SK-N-SH treated with all-trans-retinoic acid at 6 μM for 48 hours (cell line): ENCODE results near the gene MYBPC1.

Source experiments
- ATAC-seq: fragments of 200-7000 bp; cut with Tn5 transposase; 3 replicates; pipeline ENCODE4 v1.9.1; 2020; ENCODE audit warnings: mild to moderate bottlenecking, moderate library complexity
- ARNTL ChIP-seq: fragments of 450-650 bp; formaldehyde crosslinking; IDR thresholded peaks from 2 replicates; pipeline ENCODE4 v1.5.0; 2020; ENCODE audit warnings: low read depth, mild to moderate bottlenecking, moderate library complexity, borderline replicate concordance
- BACH2 ChIP-seq: fragments of 250-450 bp; sonication (Bioruptor Pico); IDR thresholded peaks from 2 replicates; pipeline ENCODE4 v1.9.0; 2021; ENCODE audit warnings: mild to moderate bottlenecking, borderline replicate concordance
- CSDC2 ChIP-seq: fragments of 250-450 bp; sonication (Bioruptor Pico); IDR thresholded peaks from 2 replicates; pipeline ENCODE4 v1.5.0; 2020; ENCODE audit warnings: mild to moderate bottlenecking, moderate library complexity
- ESRRG ChIP-seq: fragments of 250-450 bp; sonication (Bioruptor Pico); IDR thresholded peaks from 2 replicates; pipeline ENCODE4 v1.6.1; 2021; ENCODE audit warnings: mild to moderate bottlenecking
- GLIS3 ChIP-seq: fragments of 250-450 bp; sonication (Bioruptor Pico); IDR thresholded peaks from 2 replicates; pipeline ENCODE4 v1.5.0; 2020; ENCODE audit warnings: mild to moderate bottlenecking, moderate library complexity
- ISL1 ChIP-seq: fragments of 250-450 bp; sonication (Bioruptor Pico); IDR thresholded peaks from 2 replicates; pipeline ENCODE4 v2.1.2; 2022; ENCODE audit warnings: mild to moderate bottlenecking, moderate library complexity
- OSR1 ChIP-seq: fragments of 250-450 bp; sonication (Bioruptor Pico); IDR thresholded peaks from 2 replicates; pipeline ENCODE4 v1.8.0; 2022; ENCODE audit warnings: moderate library complexity, mild to moderate bottlenecking, inconsistent platforms
- PPARA ChIP-seq: fragments of 250-450 bp; sonication (Bioruptor Pico); IDR thresholded peaks from 2 replicates; pipeline ENCODE4 v1.5.0; 2020; ENCODE audit warnings: mild to moderate bottlenecking, borderline replicate concordance
- SNAI2 ChIP-seq: fragments of 250-450 bp; sonication (Bioruptor Pico); IDR thresholded peaks from 2 replicates; pipeline ENCODE4 v1.5.0; 2020; ENCODE audit warnings: mild to moderate bottlenecking, moderate library complexity
- TCF4 ChIP-seq: fragments of 250-450 bp; sonication (Bioruptor Pico); IDR thresholded peaks from 2 replicates; pipeline ENCODE4 v1.8.0; 2021; ENCODE audit warnings: mild to moderate bottlenecking, moderate library complexity, borderline replicate concordance
- TOX ChIP-seq: fragments of 250-450 bp; sonication (Bioruptor Pico); IDR thresholded peaks from 2 replicates; pipeline ENCODE4 v1.8.0; 2021; ENCODE audit warnings: mild to moderate bottlenecking, moderate library complexity, borderline replicate concordance
- ZFP3 ChIP-seq: fragments of 250-450 bp; sonication (Bioruptor Pico); IDR thresholded peaks from 2 replicates; pipeline ENCODE4 v1.5.0; 2020; ENCODE audit warnings: mild to moderate bottlenecking, moderate library complexity
- ZNF565 ChIP-seq: fragments of 450-650 bp; formaldehyde crosslinking; conservative IDR thresholded peaks from 2 replicates; pipeline ENCODE4 v1.5.0; 2020; ENCODE audit warnings: low read depth, mild to moderate bottlenecking, moderate library complexity
- ZNF70 ChIP-seq: fragments of 450-650 bp; formaldehyde crosslinking; IDR thresholded peaks from 2 replicates; pipeline ENCODE4 v1.5.0; 2020; ENCODE audit warnings: mild to moderate bottlenecking, moderate library complexity
- ZNF8 ChIP-seq: fragments of 450-650 bp; formaldehyde crosslinking; IDR thresholded peaks from 2 replicates; pipeline ENCODE4 v1.5.0; 2020; ENCODE audit warnings: mild to moderate bottlenecking, moderate library complexity
- TF ChIP-seq, protein P1 (sequence below): fragments of 250-450 bp; sonication (Bioruptor Pico); IDR thresholded peaks from 2 replicates; pipeline ENCODE4 v1.8.0; 2021; ENCODE audit warnings: low read depth, mild to moderate bottlenecking, moderate library complexity, borderline replicate concordance
- TF ChIP-seq, protein P2 (sequence below): fragments of 250-450 bp; sonication (Bioruptor Pico); IDR thresholded peaks from 2 replicates; pipeline ENCODE4 v1.5.0; 2020; ENCODE audit warnings: mild to moderate bottlenecking, moderate library complexity
- TF ChIP-seq, protein P3 (sequence below): fragments of 250-450 bp; sonication (Bioruptor Pico); IDR thresholded peaks from 2 replicates; pipeline ENCODE4 v1.5.1; 2021; ENCODE audit warnings: mild to moderate bottlenecking, moderate library complexity
- TF ChIP-seq, protein P4 (sequence below): fragments of 250-450 bp; sonication (Bioruptor Pico); IDR thresholded peaks from 2 replicates; pipeline ENCODE4 v1.5.1; 2020; ENCODE audit warnings: low read depth, mild to moderate bottlenecking, moderate library complexity
- TF ChIP-seq, protein P5 (sequence below): fragments of 250-450 bp; sonication (Bioruptor Pico); IDR thresholded peaks from 2 replicates; pipeline ENCODE4 v1.8.0; 2020; ENCODE audit warnings: mild to moderate bottlenecking, moderate library complexity, borderline replicate concordance

MYBPC1 gene

DNA sequence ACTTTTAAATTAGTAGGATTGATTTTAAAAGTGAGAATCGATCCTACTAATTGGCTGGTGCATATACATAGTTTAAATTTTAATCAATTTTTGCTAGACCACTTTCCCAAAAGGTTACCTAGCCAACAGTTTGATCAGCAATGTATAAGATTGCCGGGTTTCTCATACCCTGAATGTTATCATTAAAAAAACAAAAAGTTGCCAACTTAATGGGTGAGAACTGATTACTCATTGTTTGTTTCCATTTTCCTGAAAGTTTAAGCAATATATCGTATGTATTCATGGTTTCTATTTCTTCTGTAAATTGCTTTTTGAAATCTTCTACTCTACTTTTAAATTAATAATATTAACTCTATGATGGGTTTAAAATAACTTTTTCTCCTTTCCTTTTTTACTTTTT lies 4.4 kb upstream of the MYBPC1 start:
- ATAC-seq: no peak
- TF ChIP-seq ZNF565 (no peak), ZNF70 (CRISPR knock-in tag) (no peak), OSR1 (CRISPR knock-in tag) (no peak), BACH2 (CRISPR knock-in tag) (no peak), GLIS3 (CRISPR knock-in tag) (no peak), CSDC2 (CRISPR knock-in tag) (no peak), SNAI2 (CRISPR knock-in tag) (no peak), ZNF8 (no peak), ISL1 (no peak), TOX (CRISPR knock-in tag) (no peak)
- TF ChIP-seq, protein P1, sequence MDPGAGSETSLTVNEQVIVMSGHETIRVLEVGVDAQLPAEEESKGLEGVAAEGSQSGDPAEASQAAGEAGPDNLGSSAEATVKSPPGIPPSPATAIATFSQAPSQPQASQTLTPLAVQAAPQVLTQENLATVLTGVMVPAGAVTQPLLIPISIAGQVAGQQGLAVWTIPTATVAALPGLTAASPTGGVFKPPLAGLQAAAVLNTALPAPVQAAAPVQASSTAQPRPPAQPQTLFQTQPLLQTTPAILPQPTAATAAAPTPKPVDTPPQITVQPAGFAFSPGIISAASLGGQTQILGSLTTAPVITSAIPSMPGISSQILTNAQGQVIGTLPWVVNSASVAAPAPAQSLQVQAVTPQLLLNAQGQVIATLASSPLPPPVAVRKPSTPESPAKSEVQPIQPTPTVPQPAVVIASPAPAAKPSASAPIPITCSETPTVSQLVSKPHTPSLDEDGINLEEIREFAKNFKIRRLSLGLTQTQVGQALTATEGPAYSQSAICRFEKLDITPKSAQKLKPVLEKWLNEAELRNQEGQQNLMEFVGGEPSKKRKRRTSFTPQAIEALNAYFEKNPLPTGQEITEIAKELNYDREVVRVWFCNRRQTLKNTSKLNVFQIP (CRISPR knock-in tag): no peak
- TF ChIP-seq, protein P2, sequence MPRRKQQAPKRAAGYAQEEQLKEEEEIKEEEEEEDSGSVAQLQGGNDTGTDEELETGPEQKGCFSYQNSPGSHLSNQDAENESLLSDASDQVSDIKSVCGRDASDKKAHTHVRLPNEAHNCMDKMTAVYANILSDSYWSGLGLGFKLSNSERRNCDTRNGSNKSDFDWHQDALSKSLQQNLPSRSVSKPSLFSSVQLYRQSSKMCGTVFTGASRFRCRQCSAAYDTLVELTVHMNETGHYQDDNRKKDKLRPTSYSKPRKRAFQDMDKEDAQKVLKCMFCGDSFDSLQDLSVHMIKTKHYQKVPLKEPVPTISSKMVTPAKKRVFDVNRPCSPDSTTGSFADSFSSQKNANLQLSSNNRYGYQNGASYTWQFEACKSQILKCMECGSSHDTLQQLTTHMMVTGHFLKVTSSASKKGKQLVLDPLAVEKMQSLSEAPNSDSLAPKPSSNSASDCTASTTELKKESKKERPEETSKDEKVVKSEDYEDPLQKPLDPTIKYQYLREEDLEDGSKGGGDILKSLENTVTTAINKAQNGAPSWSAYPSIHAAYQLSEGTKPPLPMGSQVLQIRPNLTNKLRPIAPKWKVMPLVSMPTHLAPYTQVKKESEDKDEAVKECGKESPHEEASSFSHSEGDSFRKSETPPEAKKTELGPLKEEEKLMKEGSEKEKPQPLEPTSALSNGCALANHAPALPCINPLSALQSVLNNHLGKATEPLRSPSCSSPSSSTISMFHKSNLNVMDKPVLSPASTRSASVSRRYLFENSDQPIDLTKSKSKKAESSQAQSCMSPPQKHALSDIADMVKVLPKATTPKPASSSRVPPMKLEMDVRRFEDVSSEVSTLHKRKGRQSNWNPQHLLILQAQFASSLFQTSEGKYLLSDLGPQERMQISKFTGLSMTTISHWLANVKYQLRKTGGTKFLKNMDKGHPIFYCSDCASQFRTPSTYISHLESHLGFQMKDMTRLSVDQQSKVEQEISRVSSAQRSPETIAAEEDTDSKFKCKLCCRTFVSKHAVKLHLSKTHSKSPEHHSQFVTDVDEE (CRISPR knock-in tag): no peak
- TF ChIP-seq, protein P3, sequence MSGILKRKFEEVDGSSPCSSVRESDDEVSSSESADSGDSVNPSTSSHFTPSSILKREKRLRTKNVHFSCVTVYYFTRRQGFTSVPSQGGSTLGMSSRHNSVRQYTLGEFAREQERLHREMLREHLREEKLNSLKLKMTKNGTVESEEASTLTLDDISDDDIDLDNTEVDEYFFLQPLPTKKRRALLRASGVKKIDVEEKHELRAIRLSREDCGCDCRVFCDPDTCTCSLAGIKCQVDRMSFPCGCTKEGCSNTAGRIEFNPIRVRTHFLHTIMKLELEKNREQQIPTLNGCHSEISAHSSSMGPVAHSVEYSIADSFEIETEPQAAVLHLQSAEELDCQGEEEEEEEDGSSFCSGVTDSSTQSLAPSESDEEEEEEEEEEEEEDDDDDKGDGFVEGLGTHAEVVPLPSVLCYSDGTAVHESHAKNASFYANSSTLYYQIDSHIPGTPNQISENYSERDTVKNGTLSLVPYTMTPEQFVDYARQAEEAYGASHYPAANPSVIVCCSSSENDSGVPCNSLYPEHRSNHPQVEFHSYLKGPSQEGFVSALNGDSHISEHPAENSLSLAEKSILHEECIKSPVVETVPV (CRISPR knock-in tag): no peak
- TF ChIP-seq, protein P4, sequence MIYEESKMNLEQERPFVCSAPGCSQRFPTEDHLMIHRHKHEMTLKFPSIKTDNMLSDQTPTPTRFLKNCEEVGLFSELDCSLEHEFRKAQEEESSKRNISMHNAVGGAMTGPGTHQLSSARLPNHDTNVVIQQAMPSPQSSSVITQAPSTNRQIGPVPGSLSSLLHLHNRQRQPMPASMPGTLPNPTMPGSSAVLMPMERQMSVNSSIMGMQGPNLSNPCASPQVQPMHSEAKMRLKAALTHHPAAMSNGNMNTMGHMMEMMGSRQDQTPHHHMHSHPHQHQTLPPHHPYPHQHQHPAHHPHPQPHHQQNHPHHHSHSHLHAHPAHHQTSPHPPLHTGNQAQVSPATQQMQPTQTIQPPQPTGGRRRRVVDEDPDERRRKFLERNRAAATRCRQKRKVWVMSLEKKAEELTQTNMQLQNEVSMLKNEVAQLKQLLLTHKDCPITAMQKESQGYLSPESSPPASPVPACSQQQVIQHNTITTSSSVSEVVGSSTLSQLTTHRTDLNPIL: no peak

DNA sequence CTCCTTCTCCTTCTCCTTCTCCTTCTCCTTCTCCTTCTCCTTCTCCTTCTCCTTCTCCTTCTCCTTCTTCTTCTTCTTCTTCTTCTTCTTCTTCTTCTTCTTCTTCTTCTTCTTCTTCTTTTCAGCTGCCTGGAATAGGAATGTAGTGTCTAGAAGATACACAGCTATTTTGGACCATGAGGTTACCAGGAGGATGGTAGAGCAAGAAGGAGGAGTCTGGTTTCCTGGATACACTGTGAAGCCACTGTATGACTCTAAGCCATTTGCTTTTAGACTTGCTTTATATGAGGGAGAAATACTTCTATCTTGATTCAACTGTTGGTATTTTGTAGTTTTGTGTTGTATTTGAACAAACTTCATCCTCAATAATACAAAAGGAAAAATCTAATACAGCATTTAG lies 3.0 kb upstream of the MYBPC1 start:
- TF ChIP-seq BACH2 (CRISPR knock-in tag) (no peak), TCF4 (CRISPR knock-in tag) (no peak), OSR1 (CRISPR knock-in tag) (no peak), ARNTL (CRISPR knock-in tag) (no peak), ESRRG (no peak), ZNF70 (CRISPR knock-in tag) (no peak), ZFP3 (no peak), PPARA (CRISPR knock-in tag) (no peak), ISL1 (no peak), ZNF8 (no peak), SNAI2 (CRISPR knock-in tag) (no peak)
- TF ChIP-seq, protein P1 (CRISPR knock-in tag): no peak
- TF ChIP-seq, protein P3 (CRISPR knock-in tag): no peak
- TF ChIP-seq, protein P2 (CRISPR knock-in tag): no peak
- TF ChIP-seq, protein P5, sequence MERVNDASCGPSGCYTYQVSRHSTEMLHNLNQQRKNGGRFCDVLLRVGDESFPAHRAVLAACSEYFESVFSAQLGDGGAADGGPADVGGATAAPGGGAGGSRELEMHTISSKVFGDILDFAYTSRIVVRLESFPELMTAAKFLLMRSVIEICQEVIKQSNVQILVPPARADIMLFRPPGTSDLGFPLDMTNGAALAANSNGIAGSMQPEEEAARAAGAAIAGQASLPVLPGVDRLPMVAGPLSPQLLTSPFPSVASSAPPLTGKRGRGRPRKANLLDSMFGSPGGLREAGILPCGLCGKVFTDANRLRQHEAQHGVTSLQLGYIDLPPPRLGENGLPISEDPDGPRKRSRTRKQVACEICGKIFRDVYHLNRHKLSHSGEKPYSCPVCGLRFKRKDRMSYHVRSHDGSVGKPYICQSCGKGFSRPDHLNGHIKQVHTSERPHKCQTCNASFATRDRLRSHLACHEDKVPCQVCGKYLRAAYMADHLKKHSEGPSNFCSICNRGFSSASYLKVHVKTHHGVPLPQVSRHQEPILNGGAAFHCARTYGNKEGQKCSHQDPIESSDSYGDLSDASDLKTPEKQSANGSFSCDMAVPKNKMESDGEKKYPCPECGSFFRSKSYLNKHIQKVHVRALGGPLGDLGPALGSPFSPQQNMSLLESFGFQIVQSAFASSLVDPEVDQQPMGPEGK: no peak
- ATAC-seq: no peak
